ENCODE data around the gene MAST2.

MAST2 gene

GRCh38 chr1:46041974-46042373, 238.6 kb downstream of the MAST2 start:
- peak; percentile 33 for ATAC-seq
- no peak for TF ChIP-seq ZFP3 (CRISPR knock-in tag; IDR thresholded peaks at IDR 0.05)
- TF ChIP-seq TOX (CRISPR knock-in tag; IDR thresholded peaks at IDR 0.05; ENCODE audit: borderline replicate concordance): no peak
- no peak for TF ChIP-seq TSHZ2 (CRISPR knock-in tag; IDR thresholded peaks at IDR 0.05)
- no peak for TF ChIP-seq CREB5 (CRISPR knock-in tag; IDR thresholded peaks at IDR 0.05; ENCODE audit: low read depth)
- TF ChIP-seq, protein P1, sequence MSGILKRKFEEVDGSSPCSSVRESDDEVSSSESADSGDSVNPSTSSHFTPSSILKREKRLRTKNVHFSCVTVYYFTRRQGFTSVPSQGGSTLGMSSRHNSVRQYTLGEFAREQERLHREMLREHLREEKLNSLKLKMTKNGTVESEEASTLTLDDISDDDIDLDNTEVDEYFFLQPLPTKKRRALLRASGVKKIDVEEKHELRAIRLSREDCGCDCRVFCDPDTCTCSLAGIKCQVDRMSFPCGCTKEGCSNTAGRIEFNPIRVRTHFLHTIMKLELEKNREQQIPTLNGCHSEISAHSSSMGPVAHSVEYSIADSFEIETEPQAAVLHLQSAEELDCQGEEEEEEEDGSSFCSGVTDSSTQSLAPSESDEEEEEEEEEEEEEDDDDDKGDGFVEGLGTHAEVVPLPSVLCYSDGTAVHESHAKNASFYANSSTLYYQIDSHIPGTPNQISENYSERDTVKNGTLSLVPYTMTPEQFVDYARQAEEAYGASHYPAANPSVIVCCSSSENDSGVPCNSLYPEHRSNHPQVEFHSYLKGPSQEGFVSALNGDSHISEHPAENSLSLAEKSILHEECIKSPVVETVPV (CRISPR knock-in tag; IDR thresholded peaks at IDR 0.05): no peak
- TF ChIP-seq GLIS3 (CRISPR knock-in tag; IDR thresholded peaks at IDR 0.05): no peak
- TF ChIP-seq SNAI2 (CRISPR knock-in tag; IDR thresholded peaks at IDR 0.05): no peak
- TF ChIP-seq, protein P2, sequence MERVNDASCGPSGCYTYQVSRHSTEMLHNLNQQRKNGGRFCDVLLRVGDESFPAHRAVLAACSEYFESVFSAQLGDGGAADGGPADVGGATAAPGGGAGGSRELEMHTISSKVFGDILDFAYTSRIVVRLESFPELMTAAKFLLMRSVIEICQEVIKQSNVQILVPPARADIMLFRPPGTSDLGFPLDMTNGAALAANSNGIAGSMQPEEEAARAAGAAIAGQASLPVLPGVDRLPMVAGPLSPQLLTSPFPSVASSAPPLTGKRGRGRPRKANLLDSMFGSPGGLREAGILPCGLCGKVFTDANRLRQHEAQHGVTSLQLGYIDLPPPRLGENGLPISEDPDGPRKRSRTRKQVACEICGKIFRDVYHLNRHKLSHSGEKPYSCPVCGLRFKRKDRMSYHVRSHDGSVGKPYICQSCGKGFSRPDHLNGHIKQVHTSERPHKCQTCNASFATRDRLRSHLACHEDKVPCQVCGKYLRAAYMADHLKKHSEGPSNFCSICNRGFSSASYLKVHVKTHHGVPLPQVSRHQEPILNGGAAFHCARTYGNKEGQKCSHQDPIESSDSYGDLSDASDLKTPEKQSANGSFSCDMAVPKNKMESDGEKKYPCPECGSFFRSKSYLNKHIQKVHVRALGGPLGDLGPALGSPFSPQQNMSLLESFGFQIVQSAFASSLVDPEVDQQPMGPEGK (CRISPR knock-in tag; IDR thresholded peaks at IDR 0.05; ENCODE audit: borderline replicate concordance): no peak
- TF ChIP-seq TCF4 (CRISPR knock-in tag; IDR thresholded peaks at IDR 0.05; ENCODE audit: borderline replicate concordance): no peak
- no peak for TF ChIP-seq CSDC2 (CRISPR knock-in tag; IDR thresholded peaks at IDR 0.05)

DNA sequence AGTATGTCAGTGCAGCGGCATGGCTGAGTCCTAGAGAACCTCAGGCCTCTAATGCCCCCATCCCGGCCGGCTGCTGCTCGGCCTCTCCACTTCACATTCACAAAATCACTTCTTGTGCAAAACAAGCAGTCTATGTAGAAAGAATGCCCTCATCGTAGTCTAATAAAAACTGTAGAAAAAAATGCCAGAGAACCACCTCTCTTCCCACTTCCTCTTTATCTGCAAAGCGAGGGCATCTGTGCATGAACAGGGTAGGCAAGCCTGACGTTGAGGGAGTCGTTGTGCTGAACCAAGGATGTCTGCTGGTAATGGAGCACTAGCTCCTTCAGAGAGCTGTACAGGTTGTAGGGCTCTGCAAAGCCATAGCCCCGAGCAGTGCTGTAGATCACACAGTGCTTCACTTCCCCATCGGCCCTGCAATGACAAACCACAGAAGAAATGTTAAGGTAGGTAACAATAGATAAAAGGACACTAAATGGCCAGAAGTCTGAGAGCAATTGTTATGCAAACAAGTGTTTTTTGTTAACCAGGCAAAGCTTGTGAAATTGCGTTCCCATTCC, 240.1 kb downstream of the MAST2 start:
- TF ChIP-seq TCF4 (CRISPR knock-in tag; IDR thresholded peaks at IDR 0.05; ENCODE audit: borderline replicate concordance): no peak
- TF ChIP-seq BACH2 (CRISPR knock-in tag; IDR thresholded peaks at IDR 0.05; ENCODE audit: borderline replicate concordance): no peak
- no peak for TF ChIP-seq POU6F1 (CRISPR knock-in tag; IDR thresholded peaks at IDR 0.05; ENCODE audit: borderline replicate concordance, low read depth)
- no peak for TF ChIP-seq SNAI2 (CRISPR knock-in tag; IDR thresholded peaks at IDR 0.05)
- TF ChIP-seq, protein P2 (CRISPR knock-in tag; IDR thresholded peaks at IDR 0.05; ENCODE audit: borderline replicate concordance): no peak
- ATAC-seq: no peak

- ATAC-seq: no peak
- no peak for TF ChIP-seq TSHZ2 (CRISPR knock-in tag; IDR thresholded peaks at IDR 0.05)
- no peak for TF ChIP-seq PPARA (CRISPR knock-in tag; IDR thresholded peaks at IDR 0.05; ENCODE audit: borderline replicate concordance)
- no peak for TF ChIP-seq OSR1 (CRISPR knock-in tag; IDR thresholded peaks at IDR 0.05)
- TF ChIP-seq, protein P1 (CRISPR knock-in tag; IDR thresholded peaks at IDR 0.05): no peak
- TF ChIP-seq POU6F1 (CRISPR knock-in tag; IDR thresholded peaks at IDR 0.05; ENCODE audit: borderline replicate concordance, low read depth): no peak
- no peak for TF ChIP-seq RARB (CRISPR knock-in tag; IDR thresholded peaks at IDR 0.05)
- no peak for TF ChIP-seq ZC3H10 (CRISPR knock-in tag; IDR thresholded peaks at IDR 0.05)
- no peak for TF ChIP-seq ZFP30 (CRISPR knock-in tag; IDR thresholded peaks at IDR 0.05)
- no peak for TF ChIP-seq CSDC2 (CRISPR knock-in tag; IDR thresholded peaks at IDR 0.05)
- no peak for TF ChIP-seq ZNF8 (CRISPR knock-in tag; IDR thresholded peaks at IDR 0.05)
- TF ChIP-seq GLIS3 (CRISPR knock-in tag; IDR thresholded peaks at IDR 0.05): no peak
- TF ChIP-seq TOX (CRISPR knock-in tag; IDR thresholded peaks at IDR 0.05; ENCODE audit: borderline replicate concordance): no peak
These were observed 240.7 kb downstream of the MAST2 start for GRCh38 chr1:46044116-46044515.

Measured in SK-N-SH treated with all-trans-retinoic acid at 6 μM for 48 hours (cell line).